Stimulated activated CD4-positive, alpha-beta T cell treated with anti-CD3 and anti-CD28 coated beads, Interleukin-4, amount 100 ng/mL, for 48 hours (primary cell): ENCODE measurements around the gene NELFCD.
"Not testable (repeated sequence)": the region's sequence is repeated elsewhere in the genome, so short reads cannot be mapped to it uniquely, and the experiment has no call there.

ENCODE experiments used
- DNase-seq, 2 donors: peaks; one replicate each; pipeline ENCODE4 v3.0.0-alpha.2; 2020; ENCODE audit warnings: low read depth in 2 of 2

NELFCD gene

DNA sequence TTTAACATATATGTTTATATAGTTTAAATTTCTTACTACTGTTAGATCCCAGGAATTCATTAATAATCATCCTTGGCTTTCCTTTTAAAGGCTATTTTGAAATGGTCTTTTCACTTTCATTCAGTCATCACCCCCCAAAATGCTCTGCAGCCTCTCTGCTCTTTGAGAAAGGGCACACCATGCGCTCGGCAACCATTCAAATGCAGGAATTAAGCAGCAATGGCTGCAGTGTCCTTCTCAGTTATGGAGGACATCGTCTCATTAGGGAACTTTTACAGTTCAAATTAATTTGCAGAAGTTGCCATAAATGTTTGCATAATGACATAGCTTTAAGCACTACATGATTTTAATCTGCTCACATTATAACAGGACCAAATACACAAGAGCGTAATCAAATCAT, 44.5 kb downstream of the NELFCD start:
- no peak for DNase-seq

DNA sequence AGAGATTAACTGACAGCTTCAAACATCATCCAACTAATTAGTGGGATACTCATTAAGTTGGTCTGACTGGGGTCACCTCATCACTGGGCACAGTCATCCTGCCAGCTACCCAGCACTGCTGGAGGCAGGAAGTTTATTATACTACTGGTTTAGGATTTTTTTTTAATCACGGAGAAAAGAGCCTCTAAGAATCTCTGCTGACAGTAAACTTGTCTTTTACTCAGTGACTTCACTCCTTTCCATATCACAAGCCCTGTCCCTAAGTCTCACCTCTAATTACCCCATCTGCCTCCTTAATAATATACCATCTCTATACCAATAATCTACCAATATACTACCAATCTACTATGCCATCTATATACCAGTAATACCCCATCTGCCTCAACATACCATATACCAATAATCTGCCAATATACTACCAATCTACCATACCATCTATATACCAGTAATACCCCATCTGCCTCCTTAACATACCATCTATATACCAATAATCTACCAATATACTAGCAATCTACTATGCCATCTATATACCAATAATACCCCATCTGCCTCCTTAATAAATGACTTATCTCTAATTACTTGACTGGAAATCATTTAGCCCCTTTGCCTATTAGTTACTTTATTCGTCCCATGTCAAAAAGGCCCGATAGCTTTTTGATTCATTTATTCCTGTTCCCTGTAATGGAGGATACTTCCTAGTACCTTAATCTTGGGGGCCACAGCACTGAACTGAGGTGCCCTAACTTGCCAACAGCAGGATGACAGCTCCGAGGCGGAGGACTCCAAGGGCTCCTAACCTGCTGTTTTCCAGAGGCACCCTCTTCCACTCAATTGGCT, 46.1 kb downstream of the NELFCD start:
- DNase-seq = no peak

DNA sequence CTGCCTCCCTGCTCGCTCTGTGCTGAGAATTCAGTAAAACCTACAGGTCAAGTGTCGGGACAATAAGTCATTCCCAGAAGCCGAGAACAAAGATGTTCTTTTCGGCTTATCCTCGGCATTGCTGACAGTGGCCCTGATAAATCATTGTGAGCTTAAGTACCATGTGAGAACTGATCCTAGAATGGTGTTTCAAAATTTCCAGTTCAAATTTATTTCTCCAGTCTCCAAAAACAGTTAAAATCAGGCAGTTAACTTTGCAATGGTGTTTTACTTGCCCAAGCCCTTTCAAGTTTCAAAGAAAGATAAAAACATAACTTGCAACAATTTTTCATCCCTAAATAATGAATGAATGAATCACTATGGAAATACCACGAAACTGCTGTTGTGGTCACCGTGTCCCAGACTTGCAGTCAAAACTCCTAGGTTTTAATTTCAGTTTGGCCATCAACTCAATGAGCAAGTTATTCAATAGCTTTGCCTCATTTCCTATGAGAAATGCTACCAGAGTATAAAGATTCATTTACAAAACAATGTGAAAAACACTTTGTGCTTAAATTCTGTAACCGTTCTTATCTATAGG, 46.8 kb downstream of the NELFCD start:
- no peak for DNase-seq

DNA sequence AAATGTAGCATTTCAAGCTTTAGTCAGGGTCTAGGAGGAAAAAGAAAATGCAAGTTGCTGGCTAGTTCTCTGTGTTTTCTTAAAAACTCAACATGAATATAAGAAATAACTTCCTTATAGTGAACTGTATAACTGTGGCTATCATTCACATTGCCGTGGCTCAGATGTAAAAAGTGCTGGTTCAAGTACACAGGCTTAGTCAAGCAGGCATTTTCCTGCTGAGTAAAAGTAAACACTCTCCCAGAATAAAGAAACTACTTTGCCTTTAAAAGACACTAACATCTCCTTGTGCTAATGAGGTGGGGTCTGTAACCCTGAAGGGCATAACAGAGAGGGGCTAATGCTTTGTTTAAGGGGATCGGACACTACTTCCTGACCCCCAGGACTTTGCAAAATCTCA, 47.8 kb downstream of the NELFCD start:
- DNase-seq = no peak

DNA sequence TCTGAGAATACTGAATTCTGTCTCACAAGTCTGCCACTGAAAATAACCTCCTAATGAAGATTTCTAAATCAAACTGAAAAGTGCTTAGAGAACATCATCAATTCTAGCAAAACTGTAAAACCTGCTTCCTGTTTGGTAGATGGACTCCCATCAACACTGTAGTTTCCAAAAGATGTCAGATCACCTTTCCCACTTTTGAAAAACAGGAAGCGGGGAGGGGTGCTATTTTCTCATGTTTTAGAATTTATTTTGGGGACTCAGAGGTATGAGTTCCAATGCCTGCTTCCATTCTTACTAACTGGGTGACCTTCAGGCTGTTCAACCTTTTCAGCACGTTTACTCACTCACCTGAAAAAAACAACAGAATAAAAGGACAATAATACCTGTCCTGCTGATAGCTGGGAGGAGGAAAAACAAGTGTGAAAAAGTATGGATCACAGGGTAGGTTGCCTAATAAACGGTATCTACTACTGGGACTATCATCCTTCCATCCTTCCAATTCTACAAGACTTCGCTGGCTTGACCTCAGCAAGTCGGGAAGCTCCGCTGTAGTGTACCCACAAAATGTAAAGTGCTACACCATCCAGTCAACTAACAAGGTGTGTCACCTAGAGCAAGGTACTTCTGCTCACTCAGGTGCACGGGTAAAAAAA, 50.0 kb downstream of the NELFCD start:
- no peak for DNase-seq

DNA sequence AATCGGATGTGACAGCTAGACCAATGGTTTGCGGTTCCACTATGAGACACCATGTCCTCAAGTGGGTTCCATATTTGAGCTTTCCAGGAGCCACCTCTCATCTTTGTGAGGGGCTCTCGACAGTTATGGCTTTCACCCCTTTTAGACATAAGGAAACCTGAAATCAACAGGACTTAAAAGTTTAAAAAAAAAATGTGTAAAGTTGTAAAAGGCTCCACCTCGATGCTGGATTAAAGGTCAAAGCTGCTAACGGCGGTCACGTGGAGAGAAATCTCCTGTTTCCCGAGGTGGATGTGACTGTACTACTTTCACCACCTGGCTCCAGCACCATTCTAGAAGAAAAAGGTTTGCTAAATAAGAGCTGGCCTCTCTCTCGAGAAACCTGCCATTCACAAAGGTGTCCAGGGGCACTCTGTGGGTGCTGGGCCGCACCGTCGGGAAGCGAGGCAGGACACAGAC, 50.5 kb downstream of the NELFCD start:
- no peak for DNase-seq

DNA sequence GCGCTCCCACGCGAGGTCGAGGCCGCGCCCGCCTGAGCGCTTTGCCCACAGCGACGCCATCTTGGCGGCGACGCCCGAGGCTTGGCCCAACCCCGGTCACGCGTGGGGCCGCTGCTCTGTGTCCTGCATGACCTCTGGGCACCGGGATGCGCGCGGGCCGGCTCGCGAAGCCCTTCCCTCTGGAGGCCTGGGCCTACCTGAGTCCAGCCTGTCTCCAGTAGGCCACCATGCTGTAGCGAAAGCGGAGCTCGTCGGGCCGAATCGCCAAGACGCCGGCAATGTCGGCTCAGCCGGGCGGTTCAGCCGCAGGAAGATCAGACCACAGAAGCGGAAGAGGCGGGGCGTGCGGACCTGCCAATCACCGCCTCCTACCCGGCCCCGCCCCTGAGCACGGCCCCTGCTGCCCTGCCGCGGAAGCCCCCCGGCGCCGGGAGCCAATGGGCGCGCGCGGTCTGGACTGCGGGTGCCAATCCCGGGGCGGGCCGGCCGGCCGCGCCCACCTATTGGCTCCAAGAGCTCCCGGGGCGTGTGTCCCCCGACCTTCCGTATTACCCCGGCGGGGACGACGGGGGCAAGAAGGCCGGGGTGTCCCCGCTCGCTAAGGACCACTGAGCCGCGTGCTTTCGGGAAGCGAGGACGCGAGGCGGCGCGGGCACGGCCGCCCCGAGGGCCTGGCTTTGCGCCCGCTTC, 51.1 kb downstream of the NELFCD start, which contains the start of gene ATP5F1E:
Gene ATP5F1E, minus strand, starts transcription at position 313 of the 690 bp plus-strand sequence. Its CDS starts 84 bp downstream, at position 229.
- DNase-seq = peak; percentile 91 to 96

DNA sequence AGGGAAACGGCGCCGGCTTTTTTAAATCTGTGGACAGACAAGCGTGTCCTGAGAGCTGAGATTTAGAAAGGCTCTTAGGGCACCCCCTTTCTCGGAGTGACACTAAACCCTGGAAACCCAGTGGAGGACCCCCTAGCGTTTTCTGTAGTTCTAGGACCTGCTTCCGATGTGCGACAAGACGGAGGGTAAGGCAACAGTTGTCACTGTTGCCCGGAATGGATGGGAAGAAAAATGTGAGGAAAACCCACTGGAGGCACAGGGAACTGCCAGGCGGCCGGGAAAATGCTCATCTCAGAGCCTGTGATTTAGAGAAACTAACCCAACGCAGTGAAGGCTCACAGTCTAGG, 51.6 kb downstream of the NELFCD start:
- DNase-seq = no peak

DNA sequence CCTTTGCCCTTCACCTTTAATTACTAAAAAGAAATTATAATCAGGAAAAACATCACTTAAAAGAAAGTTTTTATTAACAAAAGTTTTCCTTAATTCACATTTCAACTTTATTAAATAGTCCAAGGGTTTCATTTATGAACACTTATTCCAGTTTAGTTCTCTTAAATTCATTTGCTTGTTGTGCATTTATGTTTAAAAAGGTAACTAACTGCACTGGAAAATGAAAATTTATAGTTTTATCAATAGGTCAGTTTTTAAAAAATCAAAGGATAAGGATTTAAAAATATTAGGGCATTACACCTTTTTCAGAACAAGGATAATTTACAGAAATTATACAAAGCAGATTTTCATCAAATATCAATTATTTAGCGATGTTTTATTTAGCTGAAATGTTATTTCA, 52.0 kb downstream of the NELFCD start:
- DNase-seq = no peak

DNA sequence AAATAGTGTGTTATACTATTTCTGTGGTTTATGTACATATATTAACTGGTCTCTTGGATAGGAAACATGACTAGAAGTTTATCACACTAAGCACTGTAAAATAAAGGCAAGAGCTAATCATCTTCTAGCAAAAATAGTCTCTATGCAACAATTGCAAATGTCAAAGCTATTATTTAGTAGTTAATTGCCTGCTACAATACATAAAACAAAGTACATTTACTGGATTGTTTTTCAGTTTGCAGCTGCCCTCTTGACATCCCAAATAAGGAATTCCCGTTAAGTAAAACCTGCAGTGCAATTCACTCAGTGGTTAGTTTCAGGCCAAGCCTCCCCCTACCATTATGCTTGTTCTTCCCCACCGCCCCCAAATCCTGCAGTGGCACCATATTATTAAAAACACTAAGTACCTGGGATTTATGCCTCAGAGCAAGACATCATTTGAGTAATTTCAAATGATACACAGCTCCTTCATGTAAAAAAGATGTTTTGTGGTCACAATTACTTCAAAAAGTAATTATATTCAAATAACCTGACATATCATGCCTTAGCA, 52.6 kb downstream of the NELFCD start:
- no peak for DNase-seq

DNA sequence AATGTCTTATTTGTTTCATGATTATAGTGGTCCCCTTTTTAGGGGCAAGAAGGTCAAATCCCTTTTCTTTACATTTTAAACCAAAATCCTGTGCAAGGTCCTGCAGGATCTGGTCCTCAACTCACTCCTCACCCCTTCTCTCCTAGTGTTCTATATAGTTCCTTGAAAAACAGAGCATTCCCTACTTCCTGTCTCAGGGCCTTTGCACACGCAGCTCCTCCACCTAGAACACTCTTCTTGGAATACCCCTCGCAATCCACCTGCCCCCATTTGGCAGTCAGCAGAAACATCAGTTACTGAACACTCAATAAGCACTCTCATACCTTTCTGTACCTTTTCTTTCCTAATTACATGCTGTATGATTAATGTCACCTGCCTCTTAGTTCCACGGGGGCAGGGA, 54.3 kb downstream of the NELFCD start:
- no peak for DNase-seq

DNA sequence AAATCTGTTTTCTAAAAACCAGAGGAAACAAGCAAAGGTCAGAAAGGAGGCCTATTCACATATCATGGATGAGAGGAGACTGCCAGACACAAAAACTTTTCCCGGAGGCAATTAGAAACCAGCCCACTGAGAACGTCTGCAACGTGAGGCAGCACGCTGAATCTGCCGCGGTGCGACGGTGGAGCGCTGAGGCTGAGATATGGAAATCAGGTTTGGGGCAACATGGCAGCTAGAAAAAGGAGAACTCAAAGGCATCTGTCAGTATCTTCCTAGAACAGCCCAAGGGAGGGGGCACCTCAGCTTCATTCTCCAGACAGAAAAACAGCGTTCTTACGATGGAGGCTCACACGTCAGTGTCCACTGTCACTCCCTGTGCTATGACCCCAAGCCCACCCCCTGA, 56.3 kb downstream of the NELFCD start:
- no peak for DNase-seq

DNA sequence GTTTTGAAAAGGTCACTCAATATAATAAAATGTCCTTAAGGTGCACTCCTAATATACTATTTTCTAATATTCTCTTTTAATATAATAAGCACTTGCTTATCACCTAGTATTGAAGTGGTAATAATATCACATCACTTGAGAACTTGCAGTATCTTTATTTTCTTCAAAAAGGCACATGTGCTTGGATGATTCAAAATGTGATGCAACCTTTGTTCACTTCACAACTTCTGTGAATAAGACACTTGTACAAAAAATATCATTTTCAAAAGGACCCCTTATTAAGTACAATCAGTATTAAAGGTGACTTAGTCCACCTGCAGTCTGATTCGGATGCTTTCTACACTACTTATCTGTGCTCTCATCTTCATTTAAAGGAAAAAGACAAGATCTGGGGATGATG, 58.2 kb downstream of the NELFCD start:
- no peak for DNase-seq

DNA sequence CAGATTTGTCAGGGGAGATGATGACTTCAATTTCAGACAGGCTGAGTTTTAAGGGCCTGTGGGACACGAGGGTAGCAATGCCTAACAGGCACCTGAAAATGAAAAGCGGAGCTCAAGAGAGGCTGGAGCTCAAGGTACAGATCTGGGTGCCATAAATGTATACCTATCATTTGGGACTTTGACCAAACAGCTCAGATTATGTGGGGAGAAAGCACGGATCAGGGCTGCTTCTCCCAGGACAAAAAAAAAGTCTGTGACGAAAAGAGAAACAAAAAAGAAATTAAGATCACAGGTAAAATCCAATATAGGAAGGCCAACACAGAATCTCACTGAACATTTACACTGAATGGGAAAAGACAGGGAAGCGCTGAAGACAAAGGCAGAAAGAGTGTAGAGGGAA, 59.6 kb downstream of the NELFCD start:
- DNase-seq = no peak

DNA sequence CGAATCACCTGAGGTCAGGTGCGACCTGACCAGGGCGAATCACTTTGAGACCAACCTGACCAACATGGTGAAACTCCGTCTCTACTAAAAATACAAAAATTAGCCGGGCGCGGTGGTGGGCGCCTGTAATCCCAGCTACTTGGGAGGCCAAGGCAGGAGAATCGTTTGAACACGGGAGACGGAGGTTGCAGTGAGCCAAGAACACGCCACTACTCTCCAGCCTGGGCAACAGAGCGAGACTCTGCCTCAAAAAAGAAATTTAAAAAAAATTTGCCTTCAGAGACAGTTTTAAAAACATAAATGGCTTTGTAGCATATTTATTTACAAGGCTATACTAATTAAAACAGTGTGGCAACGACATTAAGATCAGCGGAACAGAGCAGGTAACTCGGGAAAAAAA, 60.4 kb downstream of the NELFCD start:
- not testable (repeated sequence) for DNase-seq

DNA sequence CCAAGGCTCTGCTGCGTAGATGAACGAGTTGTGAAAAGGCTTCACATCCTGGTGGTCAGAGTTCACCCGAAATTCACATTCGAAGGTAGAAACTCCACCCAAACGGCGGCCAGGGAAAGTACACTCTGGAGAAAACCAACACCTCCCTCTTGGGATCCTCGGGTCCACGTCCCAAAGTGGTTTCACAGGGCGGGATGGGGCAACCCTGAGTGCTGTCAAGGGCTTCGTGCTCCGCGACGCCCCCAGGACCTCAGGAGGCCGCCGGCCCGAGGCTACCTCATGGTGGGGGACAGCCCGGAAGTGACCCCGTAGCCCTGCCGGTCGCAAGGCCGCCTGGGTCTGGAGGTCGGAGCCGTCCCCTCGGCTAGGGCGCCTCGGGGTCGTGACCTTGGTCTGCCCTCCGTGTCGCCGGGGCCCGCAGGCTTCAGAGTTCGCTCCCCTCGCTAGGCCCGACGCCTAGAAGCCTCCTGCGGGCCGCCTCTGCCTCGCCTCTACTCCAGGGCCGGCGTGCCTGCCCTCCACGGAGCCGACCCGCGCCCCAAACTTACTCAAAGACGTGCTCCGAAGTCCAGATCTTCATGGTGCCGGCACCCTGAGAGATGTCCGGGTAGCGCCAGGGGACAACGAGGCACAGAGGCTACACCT, 61.2 kb downstream of the NELFCD start, which contains the start of gene PRELID3B:
Gene PRELID3B, minus strand, starts transcription at position 636 of the 645 bp plus-strand sequence. Its CDS starts 56 bp downstream, at position 580.
- no peak for DNase-seq

DNA sequence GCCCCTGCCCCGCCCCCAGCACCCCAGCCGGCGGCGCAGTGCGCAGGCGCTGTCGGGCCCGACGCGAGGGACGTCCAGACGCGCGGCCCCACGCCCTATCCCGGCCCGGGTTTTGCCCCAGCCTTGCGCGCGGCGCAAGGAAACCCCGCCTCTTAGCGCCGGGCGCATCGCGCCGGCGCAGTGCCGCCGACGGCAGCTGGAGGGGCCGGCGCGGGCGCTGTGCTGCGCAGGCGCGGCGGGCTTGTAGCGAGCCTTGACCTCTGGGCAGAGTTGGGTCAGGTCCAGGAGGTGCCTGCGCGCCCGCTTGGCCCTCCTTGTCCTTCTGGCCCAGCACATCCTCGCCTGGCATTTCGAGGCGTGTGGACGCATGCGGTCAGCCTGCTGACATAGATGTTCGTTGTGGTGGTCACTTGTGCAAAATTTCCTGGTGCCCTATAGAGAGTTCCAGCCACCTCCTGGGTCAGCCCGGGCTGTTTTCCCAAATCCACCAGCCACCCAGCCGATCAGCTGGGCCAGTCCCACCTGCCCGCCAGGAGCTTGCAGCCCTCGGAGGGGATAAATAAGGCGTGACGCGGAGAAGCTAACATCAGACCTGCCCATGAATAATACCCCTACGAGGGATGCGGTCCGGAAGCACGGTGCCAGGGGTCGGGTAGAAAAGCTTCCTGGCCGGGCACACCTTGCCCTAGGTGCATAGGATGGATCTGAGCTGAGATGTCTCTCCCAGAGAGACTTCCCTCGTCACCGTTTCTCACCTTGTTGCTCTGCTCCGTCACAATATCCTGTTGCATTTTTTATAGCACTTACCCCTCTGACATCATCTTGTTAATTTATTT, 62.0 kb downstream of the NELFCD start:
- DNase-seq = peak; percentile 91 to 92

DNA sequence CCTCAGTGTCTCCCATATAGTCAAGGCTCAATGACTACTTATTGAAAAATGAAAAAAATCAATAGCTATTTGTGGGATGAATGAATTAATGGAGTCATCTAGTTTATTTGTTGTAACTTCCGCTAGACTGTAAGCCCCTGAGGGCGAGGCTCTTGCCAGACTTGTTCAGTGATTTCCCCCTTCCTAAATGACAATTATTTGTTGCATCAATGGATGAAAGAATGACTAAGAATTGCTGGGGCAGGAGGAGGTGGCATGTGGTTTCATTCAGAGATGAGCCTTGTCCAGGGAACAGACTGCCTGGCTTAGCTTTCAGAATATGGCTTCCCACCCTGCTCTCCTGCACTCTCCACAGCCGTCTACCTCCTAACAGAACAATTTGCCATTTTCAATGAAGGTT, 62.6 kb downstream of the NELFCD start:
- DNase-seq = no peak

DNA sequence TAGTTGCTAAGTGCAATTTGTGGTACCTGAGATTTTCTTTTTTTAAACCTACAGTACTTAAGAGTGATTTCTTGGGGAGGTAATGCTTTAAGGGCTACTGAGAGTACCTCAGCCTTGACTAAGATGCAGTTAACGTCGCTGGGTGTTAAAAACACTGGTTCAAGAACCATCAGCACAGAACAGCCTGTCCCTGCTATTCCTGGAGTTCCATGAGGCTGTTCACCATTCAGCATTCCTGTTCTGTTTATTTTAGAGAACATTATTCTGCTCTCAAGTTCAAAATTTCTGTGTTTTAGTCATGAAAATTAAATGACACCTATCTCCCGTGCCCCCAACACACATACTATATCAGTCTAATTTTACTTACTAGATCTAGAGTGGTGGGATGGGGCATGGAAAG, 63.2 kb downstream of the NELFCD start:
- DNase-seq = no peak
